DND-41 (cell line): ENCODE measurements around the gene ADRA2B.
A peak's percentile ranks its signal among the peaks of the same experiment; 100 is the strongest.

Source experiments
- ATAC-seq: fragments of 200-7000 bp; cut with Tn5 transposase; 3 replicates; pipeline ENCODE4 v1.9.1; 2021; ENCODE audit warnings: low read depth; ENCODE audit not compliant: insufficient read depth
- DNase-seq: peaks from one replicate; pipeline ENCODE4 v3.0.0-alpha.2; 2020
- H2AFZ ChIP-seq: 2 replicates; pipeline ENCODE4 v1.6.0; 2012; ENCODE audit warnings: low read depth, low read length
- H3K27ac ChIP-seq: 2 replicates; pipeline ENCODE4 v1.5.1; 2012; ENCODE audit warnings: low read length, inconsistent platforms
- H3K27me3 ChIP-seq: fragments of 200-600 bp; sonication (generic); 2 replicates; pipeline ENCODE4 v1.6.0; 2012; ENCODE audit warnings: low read length, mild to moderate bottlenecking, inconsistent platforms; ENCODE audit not compliant: insufficient read depth, poor library complexity
- H3K36me3 ChIP-seq: 2 replicates; pipeline ENCODE4 v1.5.1; 2012; ENCODE audit warnings: low read length, inconsistent platforms; ENCODE audit not compliant: insufficient read depth
- H3K4me1 ChIP-seq: 2 replicates; pipeline ENCODE4 v1.5.1; 2012; ENCODE audit warnings: mild to moderate bottlenecking, low read length; ENCODE audit not compliant: insufficient read depth
- H3K4me2 ChIP-seq: 2 replicates; pipeline ENCODE4 v1.6.0; 2012; ENCODE audit warnings: mild to moderate bottlenecking, moderate library complexity, low read length, inconsistent platforms; ENCODE audit not compliant: insufficient read depth
- H3K4me3 ChIP-seq, 2 experiments: fragments of 200-600 bp in 1 of 2; shearing (Covaris generic) in 1 of 2; 2 replicates each; pipeline ENCODE4 v1.5.1; 2012 to 2016; ENCODE audit warnings: inconsistent platforms in 2 of 2, low read length in 2 of 2, mild to moderate bottlenecking in 2 of 2, low read depth in 1 of 2, moderate library complexity in 1 of 2
- H3K79me2 ChIP-seq: 2 replicates; pipeline ENCODE4 v1.6.0; 2012; ENCODE audit warnings: low read length, inconsistent platforms; ENCODE audit not compliant: insufficient read depth
- H3K9ac ChIP-seq: 2 replicates; pipeline ENCODE4 v1.6.0; 2012; ENCODE audit warnings: low read depth, mild to moderate bottlenecking, inconsistent platforms, low read length, moderate library complexity
- H3K9me3 ChIP-seq: 2 replicates; pipeline ENCODE4 v1.5.1; 2012; ENCODE audit warnings: low read length, moderate library complexity, mild to moderate bottlenecking, inconsistent platforms; ENCODE audit not compliant: insufficient read depth, severe bottlenecking
- H4K20me1 ChIP-seq: 2 replicates; pipeline ENCODE4 v1.6.0; 2012; ENCODE audit warnings: low read length; ENCODE audit not compliant: insufficient read depth
- CTCF ChIP-seq: IDR thresholded peaks from 2 replicates; pipeline ENCODE4 v1.5.1; 2012; ENCODE audit warnings: borderline replicate concordance, low read length, moderate library complexity, mild to moderate bottlenecking; ENCODE audit not compliant: poor library complexity, severe bottlenecking; ENCODE audit errors: extremely low read depth
- EZH2 ChIP-seq: IDR thresholded peaks from 3 replicates; pipeline ENCODE4 v1.6.1; 2012; ENCODE audit warnings: borderline replicate concordance, low read depth, mild to moderate bottlenecking, moderate library complexity, low read length, inconsistent platforms; ENCODE audit not compliant: severe bottlenecking

ADRA2B gene

GRCh38 chr2:96123290-96123689 is 6.9 kb upstream of the ADRA2B start:
- Histone ChIP-seq H3K27ac (no peak overlapping the region), H3K27me3 (no peaks in the 10 kb centered on the region), H3K79me2 (no peaks in the 10 kb centered on the region), H3K9ac (no peak overlapping the region), H2AFZ (no peak overlapping the region), H3K4me3 (no peak overlapping the region), H3K4me2 (no peak overlapping the region), H3K9me3 (no peaks in the 10 kb centered on the region), H3K4me1 (no peaks in the 10 kb centered on the region), H3K36me3 (no peaks in the 10 kb centered on the region), H4K20me1 (no peaks in the 10 kb centered on the region)
- ATAC-seq, result no peak
- DNase-seq, result no peak
- no peak for TF ChIP-seq EZH2
- TF ChIP-seq CTCF, result no peak

GRCh38 chr2:96122391-96122790 is 6.0 kb upstream of the ADRA2B start:
- Histone ChIP-seq H3K4me3 (no peak overlapping the region), H3K27me3 (no peaks in the 10 kb centered on the region), H3K36me3 (no peaks in the 10 kb centered on the region), H4K20me1 (no peaks in the 10 kb centered on the region), H3K9ac (no peak overlapping the region), H3K4me2 (no peak overlapping the region), H3K27ac (no peak overlapping the region), H3K4me1 (no peaks in the 10 kb centered on the region), H2AFZ (no peak overlapping the region), H3K79me2 (no peaks in the 10 kb centered on the region), H3K9me3 (no peaks in the 10 kb centered on the region)
- ATAC-seq (0 out of 3 replicates have a peak, but pooled peaks have one; percentile 8), DNase-seq (no peak)
- TF ChIP-seq CTCF, result no peak
- TF ChIP-seq EZH2, result no peak

GRCh38 chr2:96121414-96121813 is 5.0 kb upstream of the ADRA2B start:
- no peak overlapping the region for H3K27ac ChIP-seq
- no peaks in the 10 kb centered on the region for H3K27me3 ChIP-seq
- DNase-seq, result no peak
- no peak overlapping the region for H2AFZ ChIP-seq
- no peaks in the 10 kb centered on the region for H3K4me1 ChIP-seq
- H3K36me3 ChIP-seq, result no peaks in the 10 kb centered on the region
- TF ChIP-seq CTCF (no peak), EZH2 (no peak)
- H3K4me2 ChIP-seq, result no peak overlapping the region
- H3K79me2 ChIP-seq, result no peaks in the 10 kb centered on the region
- ATAC-seq, result no peak
- H3K9me3 ChIP-seq, result no peaks in the 10 kb centered on the region
- H3K9ac ChIP-seq, result no peak overlapping the region
- H4K20me1 ChIP-seq, result no peaks in the 10 kb centered on the region
- no peak overlapping the region for H3K4me3 ChIP-seq

- Histone ChIP-seq H3K36me3 (no peaks in the 10 kb centered on the region), H4K20me1 (no peaks in the 10 kb centered on the region), H3K9ac (no peak overlapping the region), H2AFZ (no peak overlapping the region), H3K4me2 (no peak overlapping the region), H3K4me3 (no peak overlapping the region), H3K27ac (no peak overlapping the region), H3K9me3 (no peaks in the 10 kb centered on the region), H3K79me2 (no peaks in the 10 kb centered on the region), H3K27me3 (no peaks in the 10 kb centered on the region), H3K4me1 (no peaks in the 10 kb centered on the region)
- DNase-seq (no peak), ATAC-seq (no peak)
- no peak for TF ChIP-seq CTCF
- no peak for TF ChIP-seq EZH2
These were observed 4.6 kb upstream of the ADRA2B start for GRCh38 chr2:96120991-96121390.
